BLaER1 treated with 17β-estradiol and CSF1 and Interleukin-3, amounts not matched to agents 10 nM and 100 nM (cell line): ENCODE measurements around the gene SNAPC1.
A peak's percentile ranks its signal among the peaks of the same experiment; 100 is the strongest.

ENCODE experiments used
- H3K27ac ChIP-seq, 11 experiments: shearing (Covaris generic); formaldehyde crosslinking; 2 replicates each; pipeline ENCODE4 v1.8.1; 2022
- H3K27me3 ChIP-seq, 11 experiments: shearing (Covaris generic); formaldehyde crosslinking; 2 replicates each; pipeline ENCODE4 v1.8.1; 2022
- H3K36me3 ChIP-seq, 11 experiments: shearing (Covaris generic); formaldehyde crosslinking; 2 replicates each; pipeline ENCODE4 v1.8.1; 2022
- H3K4me1 ChIP-seq, 10 experiments: shearing (Covaris generic); formaldehyde crosslinking; 2 replicates each; pipeline ENCODE4 v1.8.1; 2022
- H3K4me2 ChIP-seq, 11 experiments: shearing (Covaris generic); formaldehyde crosslinking; 2 replicates each; pipeline ENCODE4 v1.8.1; 2022
- H3K4me3 ChIP-seq, 10 experiments: shearing (Covaris generic); formaldehyde crosslinking; 2 replicates each; pipeline ENCODE4 v1.8.1; 2022
- H3K9ac ChIP-seq, 11 experiments: shearing (Covaris generic); formaldehyde crosslinking; 2 replicates each; pipeline ENCODE4 v1.8.1; 2022
- H3K9me3 ChIP-seq, 11 experiments: shearing (Covaris generic); formaldehyde crosslinking; replicated peaks in 1 of 11; 2 replicates each; pipeline ENCODE4 v1.8.1; 2022
- H4K20me1 ChIP-seq, 11 experiments: shearing (Covaris generic); formaldehyde crosslinking; 2 replicates each; pipeline ENCODE4 v1.8.1; 2022
- Cebpa-rat ChIP-seq, 11 experiments: shearing (Covaris generic); IDR thresholded peaks; 2 replicates each; pipeline ENCODE4 v1.8.1; 2022

The SNAPC1 gene

GRCh38 chr14:61837336-61838229 is 75.4 kb downstream of the SNAPC1 start:
- H3K4me1 ChIP-seq = peaks cover 5 to 9% (median 8%) of the 10 kb centered on the region in 10 experiments; a peak in 12 of 20 replicates
- H3K27me3 ChIP-seq = no peaks in the 10 kb centered on the region
- H3K27ac ChIP-seq = no peak overlapping the region
- peak overlapping the region in 2 of 11 experiments; percentile 10 to 16; a peak in 2 of 22 replicates for H3K4me2 ChIP-seq
- H3K9me3 ChIP-seq = no peaks in the 10 kb centered on the region
- H4K20me1 ChIP-seq = no peaks in the 10 kb centered on the region
- no peaks in the 10 kb centered on the region for H3K36me3 ChIP-seq
- TF ChIP-seq Cebpa-rat (IDR thresholded peaks at IDR 0.05) = no peak
- no peak overlapping the region for H3K4me3 ChIP-seq
- no peak overlapping the region for H3K9ac ChIP-seq

DNA sequence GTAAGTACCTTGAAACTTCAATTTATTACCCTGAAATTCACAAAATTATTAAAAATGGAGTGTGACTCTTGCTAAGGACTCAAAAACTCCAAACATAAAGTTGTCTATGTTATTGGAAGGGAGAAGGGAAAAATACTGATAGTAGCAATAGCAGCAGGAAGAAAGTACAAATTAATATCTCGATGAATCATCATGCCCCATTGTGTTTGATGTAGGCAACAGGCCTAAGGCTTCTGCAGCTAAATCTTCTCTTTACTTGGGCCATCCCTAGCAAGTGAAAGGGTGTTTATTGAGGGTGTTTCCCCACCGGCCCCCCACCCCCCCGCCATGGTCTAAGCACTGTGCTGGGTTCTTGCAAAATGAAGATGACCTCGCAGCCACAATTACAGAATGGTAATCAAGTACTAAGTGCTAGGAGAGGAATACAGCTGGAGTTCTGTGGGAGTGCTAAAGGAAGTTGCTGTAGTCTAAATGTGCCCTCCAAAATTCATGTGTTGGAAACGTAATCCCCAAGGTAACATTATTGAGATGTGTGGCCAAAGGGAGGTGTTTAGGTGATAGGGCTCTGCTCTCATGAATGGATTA is 76.5 kb downstream of the SNAPC1 start:
- Histone ChIP-seq H3K4me3 (no peak overlapping the region), H3K4me1 (peaks cover 5 to 9% (median 8%) of the 10 kb centered on the region in 10 experiments; a peak in 12 of 20 replicates), H3K36me3 (no peaks in the 10 kb centered on the region), H3K27me3 (no peaks in the 10 kb centered on the region), H3K4me2 (no peak overlapping the region), H3K9me3 (no peaks in the 10 kb centered on the region), H4K20me1 (no peaks in the 10 kb centered on the region), H3K27ac (no peak overlapping the region), H3K9ac (no peak overlapping the region)
- TF ChIP-seq Cebpa-rat (IDR thresholded peaks at IDR 0.05) = no peak

DNA sequence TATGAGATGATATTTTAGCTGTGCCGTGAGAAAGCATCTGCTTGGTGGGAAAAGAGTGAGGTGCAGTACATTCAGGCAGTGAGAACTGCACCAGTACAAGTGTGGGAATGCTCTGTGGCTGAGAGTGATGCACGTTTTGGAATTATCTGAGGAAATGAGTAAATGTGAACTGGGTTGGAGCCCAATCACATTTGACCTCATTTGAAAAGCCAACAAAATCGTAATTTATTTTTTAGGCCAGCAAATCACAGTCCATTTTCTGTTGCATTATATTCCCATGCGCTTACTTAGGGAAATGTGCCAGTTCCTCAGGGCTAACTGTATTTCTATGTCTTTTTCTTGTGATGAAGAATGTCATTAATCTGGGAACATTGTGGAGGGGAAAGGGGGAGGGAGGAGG is 77.3 kb downstream of the SNAPC1 start:
- no peak overlapping the region for H3K9ac ChIP-seq
- TF ChIP-seq Cebpa-rat (IDR thresholded peaks at IDR 0.05) = no peak
- no peak overlapping the region for H3K4me3 ChIP-seq
- no peak overlapping the region for H3K4me2 ChIP-seq
- no peak overlapping the region for H3K27ac ChIP-seq
- no peaks in the 10 kb centered on the region for H4K20me1 ChIP-seq
- no peaks in the 10 kb centered on the region for H3K27me3 ChIP-seq
- H3K36me3 ChIP-seq = no peaks in the 10 kb centered on the region
- H3K4me1 ChIP-seq = peaks cover 5 to 9% (median 8%) of the 10 kb centered on the region in 10 experiments; a peak in 12 of 20 replicates
- peaks cover 0 to 2% (median 0%) of the 10 kb centered on the region in 11 experiments; a peak in 4 of 22 replicates for H3K9me3 ChIP-seq

- no peaks in the 10 kb centered on the region for H4K20me1 ChIP-seq
- H3K4me3 ChIP-seq = no peak overlapping the region
- no peak overlapping the region for H3K27ac ChIP-seq
- H3K9ac ChIP-seq = no peak overlapping the region
- H3K36me3 ChIP-seq = no peaks in the 10 kb centered on the region
- TF ChIP-seq Cebpa-rat (IDR thresholded peaks at IDR 0.05) = no peak
- H3K4me1 ChIP-seq = peaks cover 5 to 9% (median 8%) of the 10 kb centered on the region in 10 experiments; a peak in 12 of 20 replicates
- H3K27me3 ChIP-seq = no peaks in the 10 kb centered on the region
- peaks cover 4 to 19% (median 12%) of the 10 kb centered on the region in 11 experiments; a peak in 20 of 22 replicates for H3K9me3 ChIP-seq
- no peak overlapping the region for H3K4me2 ChIP-seq
Measured at GRCh38 chr14:61841145-61841544, 78.9 kb downstream of the SNAPC1 start.
